ENCODE data around the gene CX3CR1.

The CX3CR1 gene

GRCh38 chr3:39288300-39288808, 8.5 kb upstream of the CX3CR1 start (continued):
- TF ChIP-seq ZNF513 (tag by site-specific recombination; IDR thresholded peaks at IDR 0.05) (no peak), ZBTB1 (tag by site-specific recombination; IDR thresholded peaks at IDR 0.05) (no peak), ZNF692 (tag by site-specific recombination; IDR thresholded peaks at IDR 0.05) (peak; percentile 41; the same call in 1 of the 2 replicates)

- ChIA-PET CTCF (interaction anchor here (0.6 to 8.7 kb wide), 49 partner anchors 10 to 1312 kb away, joined by 3 to 311 read pairs (median 4); partner anchors contain the start of genes CX3CR1 and XIRP1), POLR2A (interaction anchor here (1.0 to 1.3 kb wide), 2 partner anchors 98 to 162 kb away, joined by 4 to 6 read pairs; no protein-coding TSS in a partner anchor)
- Histone ChIP-seq H3K36me3 (ENCODE audit: control insufficient read depth in 2 of 2, insufficient read depth in 1 of 2, low read length in 2 of 2) (no peaks in the 10 kb centered on the region), H3K4me3 (ENCODE audit: low read depth, low read length) (no peak overlapping the region), H3K4me1 (ENCODE audit: control insufficient read depth, insufficient read depth, low read length) (no peaks in the 10 kb centered on the region), H3K27ac (ENCODE audit: extremely low read depth, low read depth, low read length) (no peak overlapping the region), H3K9me3 (ENCODE audit: control insufficient read depth, insufficient read depth, low read depth, low read length) (no peaks in the 10 kb centered on the region)
- no peak for TF ChIP-seq ZNF513 (tag by site-specific recombination; IDR thresholded peaks at IDR 0.05)
These were observed 7.7 kb upstream of the CX3CR1 start for GRCh38 chr3:39287216-39288164.

GRCh38 chr3:39286771-39287170, 6.9 kb upstream of the CX3CR1 start:
- no peak for TF ChIP-seq ZNF169 (tag by site-specific recombination; IDR thresholded peaks at IDR 0.05)
- TF ChIP-seq ZNF292 (tag by site-specific recombination; IDR thresholded peaks at IDR 0.05; ENCODE audit: borderline replicate concordance, low read depth), result no peak
- TF ChIP-seq ZNF221 (tag by site-specific recombination; IDR thresholded peaks at IDR 0.05; ENCODE audit: borderline replicate concordance), result no peak
- ChIA-PET CTCF (interaction anchor here (1.0 to 8.7 kb wide), 4 partner anchors 14 to 256 kb away, joined by 3 to 311 read pairs (median 78); partner anchors contain the start of gene XIRP1), POLR2A (no interaction called here)
- H3K36me3 ChIP-seq (ENCODE audit: control insufficient read depth in 2 of 2, insufficient read depth in 1 of 2, low read length in 2 of 2), result no peaks in the 10 kb centered on the region
- H3K4me1 ChIP-seq (ENCODE audit: control insufficient read depth, insufficient read depth, low read length), result no peaks in the 10 kb centered on the region
- no peak overlapping the region for H3K4me3 ChIP-seq (ENCODE audit: low read depth, low read length)
- H3K9me3 ChIP-seq (ENCODE audit: control insufficient read depth, insufficient read depth, low read depth, low read length), result no peaks in the 10 kb centered on the region
- no peak overlapping the region for H3K27ac ChIP-seq (ENCODE audit: extremely low read depth, low read depth, low read length)

GRCh38 chr3:39285332-39285731, 5.5 kb upstream of the CX3CR1 start:
- no peaks in the 10 kb centered on the region for H3K9me3 ChIP-seq (ENCODE audit: control insufficient read depth, insufficient read depth, low read depth, low read length)
- H3K4me1 ChIP-seq (ENCODE audit: control insufficient read depth, insufficient read depth, low read length), result no peaks in the 10 kb centered on the region
- CTCF ChIA-PET, result interaction anchor here (4.7 to 8.7 kb wide), 2 partner anchors 94 to 157 kb away, joined by 145 to 311 read pairs; partner anchors contain the start of gene XIRP1
- no peaks in the 10 kb centered on the region for H3K36me3 ChIP-seq (ENCODE audit: control insufficient read depth in 2 of 2, insufficient read depth in 1 of 2, low read length in 2 of 2)
- no peak overlapping the region for H3K27ac ChIP-seq (ENCODE audit: extremely low read depth, low read depth, low read length)
- POLR2A ChIA-PET, result interaction anchor here (0.6 kb wide), 1 partner anchor 168 kb away, joined by 3 read pairs; no protein-coding TSS in a partner anchor
- no peak overlapping the region for H3K4me3 ChIP-seq (ENCODE audit: low read depth, low read length)
- TF ChIP-seq ZNF585B (tag by site-specific recombination; IDR thresholded peaks at IDR 0.05) (no peak), GLIS1 (tag by site-specific recombination; IDR thresholded peaks at IDR 0.05) (no peak), PRDM6 (tag by site-specific recombination; IDR thresholded peaks at IDR 0.05) (no peak), ZNF133 (tag by site-specific recombination; IDR thresholded peaks at IDR 0.05) (no peak), ZNF561 (tag by site-specific recombination; IDR thresholded peaks at IDR 0.05; ENCODE audit: borderline replicate concordance) (no peak)
